Adipocyte (in vitro differentiated cells): ENCODE measurements around the gene HES6.

Experiments
- DNase-seq: peaks from one replicate; pipeline ENCODE4 v3.0.0-alpha.2; 2015; ENCODE audit warnings: low read depth
- H3K27me3 ChIP-seq: replicated peaks from 2 replicates; pipeline ENCODE4 v1.7.0; 2013; ENCODE audit warnings: mild to moderate bottlenecking, low read length, moderate library complexity; ENCODE audit not compliant: control insufficient read depth, insufficient read depth
- H3K36me3 ChIP-seq: 2 replicates; pipeline ENCODE4 v1.7.0; 2013; ENCODE audit warnings: low read length, mild to moderate bottlenecking, moderate library complexity; ENCODE audit not compliant: control insufficient read depth, insufficient read depth, severe bottlenecking
- H3K4me1 ChIP-seq: 2 replicates; pipeline ENCODE4 v1.7.0; 2013; ENCODE audit warnings: mild to moderate bottlenecking, low read length, moderate library complexity; ENCODE audit not compliant: control insufficient read depth, insufficient read depth
- H3K4me3 ChIP-seq: 2 replicates; pipeline ENCODE4 v1.7.0; 2013; ENCODE audit warnings: mild to moderate bottlenecking, low read length, moderate library complexity
- H3K9ac ChIP-seq: 2 replicates; pipeline ENCODE4 v1.7.0; 2013; ENCODE audit warnings: mild to moderate bottlenecking, low read length, moderate library complexity
- H3K9me3 ChIP-seq: 2 replicates; pipeline ENCODE4 v1.7.0; 2013; ENCODE audit warnings: mild to moderate bottlenecking, low read length, moderate library complexity; ENCODE audit not compliant: control insufficient read depth

The HES6 gene

GRCh38 chr2:238203094-238203972 lies 36.5 kb downstream of the HES6 start, which contains the start of gene ILKAP:
ILKAP (minus strand) TSS chr2:238203695; CDS start chr2:238203553, 142 bp downstream.
- DNase-seq = peak; percentile 95
- Histone ChIP-seq H3K36me3 (no peaks in the 10 kb centered on the region), H3K4me3 (peak within 1 kb of the TSS; percentile 94), H3K9ac (peak within 1 kb of the TSS; percentile 95), H3K9me3 (no peaks in the 10 kb centered on the region), H3K4me1 (peaks cover 21% of the 10 kb centered on the region), H3K27me3 (peaks cover 11% of the 10 kb centered on the region)

- H3K27me3 ChIP-seq = peaks cover 8% of the 10 kb centered on the region
- peak; percentile 56 for DNase-seq
- no peaks in the 10 kb centered on the region for H3K9me3 ChIP-seq
- peak overlapping the region; percentile 95 for H3K9ac ChIP-seq
- peaks cover 21% of the 10 kb centered on the region for H3K4me1 ChIP-seq
- H3K4me3 ChIP-seq = peak overlapping the region; percentile 94
- no peaks in the 10 kb centered on the region for H3K36me3 ChIP-seq
Observed at GRCh38 chr2:238202326-238203093, 37.3 kb downstream of the HES6 start.

- no peak overlapping the region for H3K4me3 ChIP-seq
- DNase-seq = no peak
- no peaks in the 10 kb centered on the region for H3K27me3 ChIP-seq
- no peaks in the 10 kb centered on the region for H3K9me3 ChIP-seq
- peaks cover 83% of the 10 kb centered on the region for H3K36me3 ChIP-seq
- H3K4me1 ChIP-seq = no peaks in the 10 kb centered on the region
- H3K9ac ChIP-seq = no peak overlapping the region
Observed at GRCh38 chr2:238190445-238190844, 49.4 kb downstream of the HES6 start.
